ENCODE results near the gene ASF1A.

GRCh38 chr6:118952683-118953082 is 58.7 kb downstream of the ASF1A start:
- TF ChIP-seq POLR2A (IDR thresholded peaks at IDR 0.05; ENCODE audit: low read depth, low read length) (no peak), POLR2AphosphoS5 (IDR thresholded peaks at IDR 0.05; ENCODE audit: low read depth, low read length) (no peak), TAF1 (IDR thresholded peaks at IDR 0.05; ENCODE audit: borderline replicate concordance, low read depth, low read length) (no peak)

Data from GM12892 (cell line).